Panc1 (cell line): ENCODE results near the gene TICAM2. TPM values are rescaled to one million over a fixed set of nuclear protein-coding genes. Genes with fewer than 3 reads are reported as not detected.

Experiments used
- ATAC-seq: fragments of 200-7000 bp; cut with Tn5 transposase; 2 replicates; pipeline ENCODE4 v1.9.1; 2020; ENCODE audit warnings: mild to moderate bottlenecking, moderate library complexity
- BruUV-seq: library from RNA; stranded (reverse); fragments of 400-500 nt; replicated peaks from 2 replicates; lab custom pipeline; 2021; lab: Mats Ljungman, UMichigan
- CTCF ChIA-PET: fragments of 300-600 bp; sonication (Branson Sonifier 250); formaldehyde crosslinking; loops from one replicate; lab custom pipeline; 2022; ENCODE audit warnings: antibody characterized with exemption; lab: Charles Lee
- POLR2A ChIA-PET: fragments of 300-600 bp; sonication (Branson Sonifier 250); formaldehyde crosslinking; loops from one replicate; lab custom pipeline; 2022; ENCODE audit warnings: antibody characterized with exemption; lab: Charles Lee
- DNase-seq: peaks from one replicate; pipeline ENCODE4 v3.0.0-alpha.2; 2010; ENCODE audit warnings: low read depth, low spot score
- H3K27ac ChIP-seq: 2 replicates; pipeline ENCODE4 v1.5.1; 2011; ENCODE audit warnings: mild to moderate bottlenecking, low read length, inconsistent platforms
- H3K27me3 ChIP-seq: fragments of 200-500 bp; sonication (Bioruptor generic); 2 replicates; pipeline ENCODE4 v1.6.0; 2014; ENCODE audit warnings: low read length, inconsistent platforms; ENCODE audit not compliant: control insufficient read depth, insufficient read depth
- H3K36me3 ChIP-seq: fragments of 200-500 bp; sonication (Bioruptor generic); 2 replicates; pipeline ENCODE4 v1.5.1; 2014; ENCODE audit warnings: inconsistent platforms, mild to moderate bottlenecking, low read length, moderate library complexity; ENCODE audit not compliant: control insufficient read depth, insufficient read depth
- H3K4me1 ChIP-seq: 2 replicates; pipeline ENCODE4 v1.5.1; 2011; ENCODE audit warnings: inconsistent platforms, mild to moderate bottlenecking, low read length, moderate library complexity; ENCODE audit not compliant: control insufficient read depth, insufficient read depth
- H3K4me3 ChIP-seq, 2 experiments: 2 replicates each; pipeline ENCODE4 v1.5.1; 2011 to 2012; ENCODE audit warnings: low read depth in 2 of 2, low read length in 2 of 2, mild to moderate bottlenecking in 2 of 2, inconsistent platforms in 1 of 2, moderate library complexity in 1 of 2
- H3K9me3 ChIP-seq: fragments of 200-500 bp; sonication (Bioruptor generic); 2 replicates; pipeline ENCODE4 v1.5.1; 2014; ENCODE audit warnings: low read depth, mild to moderate bottlenecking, inconsistent platforms, low read length, moderate library complexity; ENCODE audit not compliant: control insufficient read depth, insufficient read depth
- POLR2AphosphoS5 ChIP-seq: IDR thresholded peaks from 2 replicates; pipeline ENCODE4 v1.6.1; 2012; ENCODE audit warnings: mild to moderate bottlenecking, low read depth, low read length, moderate library complexity
- SIN3A ChIP-seq: IDR thresholded peaks from 2 replicates; pipeline ENCODE4 v1.6.1; 2012; ENCODE audit warnings: low read depth, mild to moderate bottlenecking, low read length, moderate library complexity, borderline replicate concordance; ENCODE audit not compliant: insufficient read depth
- TCF7L2 ChIP-seq: IDR thresholded peaks from 2 replicates; pipeline ENCODE4 v1.6.1; 2011; ENCODE audit warnings: mild to moderate bottlenecking, low read depth, low read length, inconsistent platforms
- in situ Hi-C: cut with HindIII; loops from 2 replicates; pipeline ENCODE4 v1.10.0; 2016; ENCODE audit warnings: low sequenced_read_pairs, low pct_unique_long_range_greater_than_20kb
- intact Hi-C: fragments of 100-400 bp; cut with micrococcal nuclease; formaldehyde crosslinking; loops from one replicate; pipeline ENCODE4 v1.10.0; 2022; ENCODE audit not compliant: unreplicated experiment
- total RNA-seq: library from RNA; stranded (reverse); gene quantifications from one replicate; pipeline ENCODE4 v1.2.1, GENCODE V29; 2021; ENCODE audit not compliant: unreplicated experiment
- TF ChIP-seq, protein P1 (sequence below): fragments of 450-650 bp; IDR thresholded peaks from 2 replicates; pipeline ENCODE4 v1.5.1; 2017; ENCODE audit warnings: mild to moderate bottlenecking
- TF ChIP-seq, protein P2 (sequence below), 2 experiments: IDR thresholded peaks; 2 replicates each; pipeline ENCODE4 v1.6.1; 2011 to 2012; ENCODE audit warnings: low read depth in 2 of 2, control low read depth in 1 of 2, low read length in 1 of 2, mild to moderate bottlenecking in 1 of 2, moderate library complexity in 1 of 2; ENCODE audit not compliant: insufficient read depth in 1 of 2

TICAM2 gene
- total RNA-seq, 1 experiment from 2014 or later = 1.6 TPM

DNA sequence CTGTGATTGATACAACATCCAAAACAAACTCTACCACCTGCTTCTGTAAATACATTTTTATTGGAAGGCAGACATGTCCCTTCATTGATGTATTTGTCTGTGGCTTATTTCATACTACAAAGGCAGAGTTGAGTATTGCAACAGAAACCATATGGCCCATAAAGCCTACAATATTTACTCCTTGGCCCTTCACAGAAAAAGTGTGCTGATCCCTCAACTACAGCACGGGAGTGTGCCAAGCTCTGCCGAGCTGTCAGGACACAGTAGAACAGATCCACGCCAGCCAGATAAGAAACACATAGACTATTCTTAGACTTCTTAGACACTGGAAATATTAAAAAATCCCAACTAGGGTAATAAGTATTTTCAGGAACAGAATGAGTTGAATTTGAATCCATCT, 13.2 kb downstream of the TICAM2 start:
- Histone ChIP-seq H3K27me3 (no peaks in the 10 kb centered on the region), H3K27ac (no peak overlapping the region), H3K36me3 (no peaks in the 10 kb centered on the region), H3K4me1 (no peaks in the 10 kb centered on the region), H3K4me3 (no peak overlapping the region), H3K9me3 (no peaks in the 10 kb centered on the region)
- ChIA-PET POLR2A (no interaction called here), CTCF (no interaction called here)
- TF ChIP-seq, protein P1, sequence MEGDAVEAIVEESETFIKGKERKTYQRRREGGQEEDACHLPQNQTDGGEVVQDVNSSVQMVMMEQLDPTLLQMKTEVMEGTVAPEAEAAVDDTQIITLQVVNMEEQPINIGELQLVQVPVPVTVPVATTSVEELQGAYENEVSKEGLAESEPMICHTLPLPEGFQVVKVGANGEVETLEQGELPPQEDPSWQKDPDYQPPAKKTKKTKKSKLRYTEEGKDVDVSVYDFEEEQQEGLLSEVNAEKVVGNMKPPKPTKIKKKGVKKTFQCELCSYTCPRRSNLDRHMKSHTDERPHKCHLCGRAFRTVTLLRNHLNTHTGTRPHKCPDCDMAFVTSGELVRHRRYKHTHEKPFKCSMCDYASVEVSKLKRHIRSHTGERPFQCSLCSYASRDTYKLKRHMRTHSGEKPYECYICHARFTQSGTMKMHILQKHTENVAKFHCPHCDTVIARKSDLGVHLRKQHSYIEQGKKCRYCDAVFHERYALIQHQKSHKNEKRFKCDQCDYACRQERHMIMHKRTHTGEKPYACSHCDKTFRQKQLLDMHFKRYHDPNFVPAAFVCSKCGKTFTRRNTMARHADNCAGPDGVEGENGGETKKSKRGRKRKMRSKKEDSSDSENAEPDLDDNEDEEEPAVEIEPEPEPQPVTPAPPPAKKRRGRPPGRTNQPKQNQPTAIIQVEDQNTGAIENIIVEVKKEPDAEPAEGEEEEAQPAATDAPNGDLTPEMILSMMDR = no peak
- TF ChIP-seq SIN3A (no peak), POLR2AphosphoS5 (no peak), TCF7L2 (no peak)
- TF ChIP-seq, protein P2, sequence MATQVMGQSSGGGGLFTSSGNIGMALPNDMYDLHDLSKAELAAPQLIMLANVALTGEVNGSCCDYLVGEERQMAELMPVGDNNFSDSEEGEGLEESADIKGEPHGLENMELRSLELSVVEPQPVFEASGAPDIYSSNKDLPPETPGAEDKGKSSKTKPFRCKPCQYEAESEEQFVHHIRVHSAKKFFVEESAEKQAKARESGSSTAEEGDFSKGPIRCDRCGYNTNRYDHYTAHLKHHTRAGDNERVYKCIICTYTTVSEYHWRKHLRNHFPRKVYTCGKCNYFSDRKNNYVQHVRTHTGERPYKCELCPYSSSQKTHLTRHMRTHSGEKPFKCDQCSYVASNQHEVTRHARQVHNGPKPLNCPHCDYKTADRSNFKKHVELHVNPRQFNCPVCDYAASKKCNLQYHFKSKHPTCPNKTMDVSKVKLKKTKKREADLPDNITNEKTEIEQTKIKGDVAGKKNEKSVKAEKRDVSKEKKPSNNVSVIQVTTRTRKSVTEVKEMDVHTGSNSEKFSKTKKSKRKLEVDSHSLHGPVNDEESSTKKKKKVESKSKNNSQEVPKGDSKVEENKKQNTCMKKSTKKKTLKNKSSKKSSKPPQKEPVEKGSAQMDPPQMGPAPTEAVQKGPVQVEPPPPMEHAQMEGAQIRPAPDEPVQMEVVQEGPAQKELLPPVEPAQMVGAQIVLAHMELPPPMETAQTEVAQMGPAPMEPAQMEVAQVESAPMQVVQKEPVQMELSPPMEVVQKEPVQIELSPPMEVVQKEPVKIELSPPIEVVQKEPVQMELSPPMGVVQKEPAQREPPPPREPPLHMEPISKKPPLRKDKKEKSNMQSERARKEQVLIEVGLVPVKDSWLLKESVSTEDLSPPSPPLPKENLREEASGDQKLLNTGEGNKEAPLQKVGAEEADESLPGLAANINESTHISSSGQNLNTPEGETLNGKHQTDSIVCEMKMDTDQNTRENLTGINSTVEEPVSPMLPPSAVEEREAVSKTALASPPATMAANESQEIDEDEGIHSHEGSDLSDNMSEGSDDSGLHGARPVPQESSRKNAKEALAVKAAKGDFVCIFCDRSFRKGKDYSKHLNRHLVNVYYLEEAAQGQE (IDR thresholded peaks at IDR 0.05; ENCODE audit: insufficient read depth in 1 of 2, low read depth in 2 of 2, low read length in 1 of 2) = no peak
- no peak for ATAC-seq
- BruUV-seq = no TSS peak
- DNase-seq = no peak
- intact Hi-C loops (no loop called here), in situ Hi-C loops (no loop called here)

DNA sequence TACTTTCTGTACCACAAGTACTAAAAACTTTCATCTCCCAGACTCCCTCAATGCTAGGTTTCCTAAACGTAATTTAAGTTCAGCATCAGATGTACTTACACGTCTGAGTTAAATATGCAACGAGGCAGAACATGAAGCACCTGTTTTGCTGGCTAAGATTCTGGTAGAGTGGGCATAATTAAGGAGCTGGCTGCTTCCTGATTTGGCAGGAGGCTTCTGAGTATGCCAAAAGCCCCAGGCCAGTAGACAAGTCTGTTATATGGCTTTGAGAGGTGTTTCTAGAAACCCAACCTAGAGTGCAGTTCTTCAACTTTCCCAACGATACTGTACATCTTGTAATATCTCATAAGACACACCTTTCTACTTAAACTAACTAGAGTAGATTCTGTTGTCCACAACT, 13.6 kb downstream of the TICAM2 start:
- in situ Hi-C loops = no loop called here
- Histone ChIP-seq H3K4me3 (no peak overlapping the region), H3K27ac (no peak overlapping the region), H3K4me1 (no peaks in the 10 kb centered on the region), H3K27me3 (no peaks in the 10 kb centered on the region), H3K36me3 (no peaks in the 10 kb centered on the region), H3K9me3 (no peaks in the 10 kb centered on the region)
- TF ChIP-seq, protein P2 (IDR thresholded peaks at IDR 0.05; ENCODE audit: insufficient read depth in 1 of 2, low read depth in 2 of 2, low read length in 1 of 2) = no peak
- TF ChIP-seq POLR2AphosphoS5 = no peak
- TF ChIP-seq TCF7L2 = no peak
- TF ChIP-seq, protein P1 = no peak
- no peak for TF ChIP-seq SIN3A
- BruUV-seq = no TSS peak
- no peak for ATAC-seq
- POLR2A ChIA-PET = no interaction called here
- no peak for DNase-seq
- intact Hi-C loops = no loop called here
- CTCF ChIA-PET = no interaction called here
